MCF 10A (cell line): ENCODE data around the gene TMEM131. TPM values are rescaled to one million over a fixed set of nuclear protein-coding genes. Genes with fewer than 3 reads are reported as not detected.
A peak's percentile ranks its signal among the peaks of the same experiment; 100 is the strongest.

Experiments used
- BruUV-seq: library from RNA; stranded (reverse); fragments of 400-500 nt; replicated peaks from 2 replicates; lab custom pipeline; 2021; lab: Mats Ljungman, UMichigan
- CTCF ChIA-PET: fragments of 300-600 bp; sonication (Branson Sonifier 250); formaldehyde crosslinking; extraction: SDS; loops from one replicate; lab custom pipeline; 2021; ENCODE audit warnings: antibody characterized with exemption, inconsistent platforms; lab: Yijun Ruan, JAX
- POLR2A ChIA-PET: fragments of 300-600, 350-650 bp; sonication (Branson Sonifier 250); formaldehyde crosslinking; extraction: SDS; loops from one replicate; lab custom pipeline; 2020; ENCODE audit warnings: antibody characterized with exemption, inconsistent platforms; lab: Yijun Ruan, JAX
- DNase-seq: peaks from one replicate; pipeline ENCODE4 v3.0.0-alpha.2; 2018; ENCODE audit not compliant: unreplicated experiment
- H3K27ac Mint-ChIP-seq: one replicate; pipeline ENCODE4 v1.8.0; 2022; ENCODE audit warnings: mild to moderate bottlenecking, low read depth, mixed read lengths; ENCODE audit not compliant: unreplicated experiment
- H3K27me3 Mint-ChIP-seq: one replicate; pipeline ENCODE4 v1.8.0; 2022; ENCODE audit warnings: mixed read lengths; ENCODE audit not compliant: insufficient read depth, unreplicated experiment
- H3K36me3 Mint-ChIP-seq: one replicate; pipeline ENCODE4 v1.8.0; 2022; ENCODE audit warnings: mild to moderate bottlenecking, moderate library complexity, mixed read lengths; ENCODE audit not compliant: insufficient read depth, unreplicated experiment
- H3K4me1 Mint-ChIP-seq: one replicate; pipeline ENCODE4 v1.8.0; 2022; ENCODE audit warnings: mixed read lengths; ENCODE audit not compliant: insufficient read depth, unreplicated experiment
- H3K4me3 Mint-ChIP-seq: one replicate; pipeline ENCODE4 v1.8.0; 2022; ENCODE audit warnings: mild to moderate bottlenecking, moderate library complexity, mixed read lengths; ENCODE audit not compliant: unreplicated experiment
- H3K9me3 Mint-ChIP-seq: one replicate; pipeline ENCODE4 v1.8.0; 2022; ENCODE audit warnings: mixed read lengths; ENCODE audit not compliant: unreplicated experiment
- intact Hi-C: fragments of 100-400 bp; cut with micrococcal nuclease; formaldehyde crosslinking; loops from 2 replicates; pipeline ENCODE4 v1.14.1; 2022
- total RNA-seq: library from RNA; stranded (reverse); gene quantifications from 2 replicates; pipeline ENCODE4 v1.2.3, GENCODE V29; 2022
- TF ChIP-seq, protein P1 (sequence below): fragments of 200-600 bp; IDR thresholded peaks from one replicate; pipeline ENCODE4 v1.8.0; 2022; ENCODE audit warnings: antibody characterized with exemption, mild to moderate bottlenecking; ENCODE audit not compliant: unreplicated experiment

The TMEM131 gene
- total RNA-seq, 1 experiment from 2014 or later: 42.2 TPM

DNA sequence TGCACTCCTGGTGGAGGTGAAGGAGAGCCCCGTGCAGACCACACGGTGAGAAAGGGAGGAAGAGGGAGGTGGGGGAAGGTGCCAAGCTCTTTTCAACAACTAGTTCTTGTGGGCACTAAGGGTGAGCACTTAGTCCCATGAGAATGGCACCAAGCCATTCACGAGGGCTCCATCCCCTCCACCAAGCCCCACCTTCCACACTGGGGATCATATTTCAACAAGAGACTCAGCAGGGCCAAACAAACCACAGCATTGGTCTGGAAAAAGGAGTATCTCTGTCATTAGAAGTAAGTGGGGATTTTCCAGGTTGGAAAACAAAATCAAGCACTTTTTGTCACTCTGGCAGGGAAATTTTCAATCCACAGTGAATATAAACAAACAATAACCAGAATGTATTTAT lies 244.0 kb downstream of the TMEM131 start:
- TF ChIP-seq, protein P1, sequence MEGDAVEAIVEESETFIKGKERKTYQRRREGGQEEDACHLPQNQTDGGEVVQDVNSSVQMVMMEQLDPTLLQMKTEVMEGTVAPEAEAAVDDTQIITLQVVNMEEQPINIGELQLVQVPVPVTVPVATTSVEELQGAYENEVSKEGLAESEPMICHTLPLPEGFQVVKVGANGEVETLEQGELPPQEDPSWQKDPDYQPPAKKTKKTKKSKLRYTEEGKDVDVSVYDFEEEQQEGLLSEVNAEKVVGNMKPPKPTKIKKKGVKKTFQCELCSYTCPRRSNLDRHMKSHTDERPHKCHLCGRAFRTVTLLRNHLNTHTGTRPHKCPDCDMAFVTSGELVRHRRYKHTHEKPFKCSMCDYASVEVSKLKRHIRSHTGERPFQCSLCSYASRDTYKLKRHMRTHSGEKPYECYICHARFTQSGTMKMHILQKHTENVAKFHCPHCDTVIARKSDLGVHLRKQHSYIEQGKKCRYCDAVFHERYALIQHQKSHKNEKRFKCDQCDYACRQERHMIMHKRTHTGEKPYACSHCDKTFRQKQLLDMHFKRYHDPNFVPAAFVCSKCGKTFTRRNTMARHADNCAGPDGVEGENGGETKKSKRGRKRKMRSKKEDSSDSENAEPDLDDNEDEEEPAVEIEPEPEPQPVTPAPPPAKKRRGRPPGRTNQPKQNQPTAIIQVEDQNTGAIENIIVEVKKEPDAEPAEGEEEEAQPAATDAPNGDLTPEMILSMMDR: no peak
- H3K27ac Mint-ChIP-seq: peak overlapping the region; percentile 30
- H3K9me3 Mint-ChIP-seq: no peaks in the 10 kb centered on the region
- H3K4me3 Mint-ChIP-seq: no peak overlapping the region
- H3K4me1 Mint-ChIP-seq: peaks cover 17% of the 10 kb centered on the region
- DNase-seq: peak; percentile 53
- ChIA-PET CTCF (interaction anchor here (0.5 to 6.8 kb wide), 3 partner anchors 11 to 53 kb away, joined by 3 to 40 read pairs (median 7); no protein-coding TSS in a partner anchor), POLR2A (no interaction called here)
- no TSS peak for BruUV-seq
- peaks cover 21% of the 10 kb centered on the region for H3K36me3 Mint-ChIP-seq
- no peaks in the 10 kb centered on the region for H3K27me3 Mint-ChIP-seq
- intact Hi-C loops: no loop called here

DNA sequence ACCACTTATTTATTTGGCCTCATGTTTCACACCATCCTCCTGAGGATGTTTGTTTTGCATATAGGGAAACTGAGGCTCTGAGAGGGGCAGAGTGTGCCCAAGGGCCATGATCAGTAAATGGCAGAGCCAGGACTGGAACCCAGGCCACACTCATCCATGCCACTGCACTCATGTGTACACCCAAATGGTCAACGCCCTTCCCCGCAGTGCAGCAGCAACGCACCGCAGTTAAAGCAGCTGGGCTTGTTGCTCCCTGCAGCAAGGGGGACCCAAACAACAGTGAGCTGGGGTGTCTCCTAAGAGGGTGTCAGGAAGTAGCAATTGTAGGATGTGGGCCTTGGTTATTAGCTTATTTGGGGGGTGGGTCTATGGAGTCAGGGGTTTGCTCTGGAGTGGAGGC lies 245.7 kb downstream of the TMEM131 start:
- no TSS peak for BruUV-seq
- Mint-ChIP-seq H3K36me3 (peaks cover 7% of the 10 kb centered on the region), H3K27ac (no peak overlapping the region), H3K4me1 (peaks cover 26% of the 10 kb centered on the region), H3K4me3 (no peak overlapping the region), H3K9me3 (no peaks in the 10 kb centered on the region), H3K27me3 (no peaks in the 10 kb centered on the region)
- TF ChIP-seq, protein P1: no peak
- intact Hi-C loops: no loop called here
- no peak for DNase-seq
- CTCF ChIA-PET: interaction anchor here (1.6 to 6.8 kb wide), 2 partner anchors 9 to 51 kb away, joined by 7 to 40 read pairs; no protein-coding TSS in a partner anchor
- POLR2A ChIA-PET: no interaction called here

DNA sequence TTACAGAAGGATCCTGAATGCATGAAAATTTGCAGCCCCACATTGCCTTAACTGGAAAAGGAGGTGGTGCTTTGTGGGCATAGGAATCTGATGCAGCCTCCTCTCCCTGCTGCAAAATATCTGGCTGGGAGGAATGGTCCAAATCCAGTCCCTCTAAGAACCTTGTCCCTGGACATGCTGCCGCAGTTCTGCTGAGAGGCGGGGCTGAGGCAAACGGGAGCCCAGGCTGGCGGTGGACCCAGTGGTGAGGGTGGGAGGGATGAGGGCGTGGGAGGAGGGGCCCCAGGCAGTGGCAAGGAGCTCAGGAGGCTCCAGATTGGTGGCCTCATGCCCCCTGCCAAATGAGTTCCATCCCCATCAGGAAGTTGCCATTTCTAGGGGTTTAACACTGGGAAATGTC lies 246.2 kb downstream of the TMEM131 start:
- no TSS peak for BruUV-seq
- no peak overlapping the region for H3K27ac Mint-ChIP-seq
- H3K4me1 Mint-ChIP-seq: peaks cover 26% of the 10 kb centered on the region
- ChIA-PET CTCF (interaction anchor here (6.8 kb wide), 1 partner anchor 51 kb away, joined by 40 read pairs; no protein-coding TSS in a partner anchor), POLR2A (no interaction called here)
- H3K27me3 Mint-ChIP-seq: no peaks in the 10 kb centered on the region
- H3K4me3 Mint-ChIP-seq: no peak overlapping the region
- intact Hi-C loops: no loop called here
- H3K36me3 Mint-ChIP-seq: peaks cover 7% of the 10 kb centered on the region
- TF ChIP-seq, protein P1: no peak
- no peak for DNase-seq
- no peaks in the 10 kb centered on the region for H3K9me3 Mint-ChIP-seq

DNA sequence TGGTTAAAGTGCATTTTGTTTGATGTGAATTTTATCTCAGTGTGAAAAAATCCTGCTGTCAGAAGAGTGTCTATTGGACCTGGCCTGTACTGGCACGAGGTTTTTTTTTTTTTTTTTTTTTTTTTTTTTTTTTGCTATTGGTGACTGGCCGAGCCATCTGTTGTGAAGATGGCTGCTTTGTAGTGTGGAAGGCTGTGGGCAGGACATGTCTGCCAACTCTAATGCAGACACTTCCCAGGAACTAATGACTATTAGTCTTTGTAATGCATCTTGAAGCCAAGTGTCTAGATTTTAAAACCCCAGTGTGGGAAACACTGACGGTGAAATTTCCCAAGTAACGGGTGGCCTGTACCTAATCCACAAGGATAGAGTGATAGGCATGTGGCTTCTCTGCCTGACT lies 248.0 kb downstream of the TMEM131 start:
- H3K4me3 Mint-ChIP-seq: no peak overlapping the region

More for the DNA sequence above, 248.0 kb downstream of the TMEM131 start:
- TF ChIP-seq, protein P1: no peak
- no peaks in the 10 kb centered on the region for H3K9me3 Mint-ChIP-seq
- no peak overlapping the region for H3K27ac Mint-ChIP-seq
- peaks cover 9% of the 10 kb centered on the region for H3K36me3 Mint-ChIP-seq
- no TSS peak for BruUV-seq
- H3K27me3 Mint-ChIP-seq: no peaks in the 10 kb centered on the region
- POLR2A ChIA-PET: no interaction called here
- peaks cover 20% of the 10 kb centered on the region for H3K4me1 Mint-ChIP-seq
- intact Hi-C loops: loop anchor here (1.0 kb wide), 1 partner anchor 47 kb away; no protein-coding TSS in a partner anchor
- CTCF ChIA-PET: interaction anchor here (0.6 to 1.5 kb wide), 3 partner anchors 50 to 748 kb away, joined by 3 to 4 read pairs (median 3); no protein-coding TSS in a partner anchor
- DNase-seq: no peak
